Activated CD8-positive, alpha-beta memory T cell treated with anti-CD3 and anti-CD28 coated beads, Interleukin-2, amount 50 U/mL, for 24 hours (primary cell): ENCODE data around the gene NELL1.

Source experiments
- DNase-seq: peaks from one replicate; pipeline ENCODE4 v3.0.0-alpha.2; 2020; ENCODE audit errors: extremely low read depth

The NELL1 gene

DNA sequence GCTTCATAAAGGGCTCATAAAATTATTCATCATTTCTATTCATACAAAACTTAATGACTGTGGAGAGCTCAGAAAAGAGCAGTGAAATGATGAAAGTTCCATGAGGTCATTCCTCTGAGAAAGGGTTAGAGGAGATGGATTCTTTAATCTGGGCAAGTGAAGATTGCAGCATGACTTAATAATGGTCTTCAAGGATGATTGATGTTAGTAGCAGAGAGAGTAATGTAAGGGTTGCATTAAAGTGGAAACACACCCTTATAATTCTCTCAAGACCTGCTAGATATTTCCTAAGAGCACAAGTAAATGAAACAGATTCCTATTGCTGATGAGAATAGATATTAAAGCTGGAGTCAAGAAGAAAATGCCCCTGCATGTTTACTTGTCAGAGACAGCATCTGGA lies 811.9 kb downstream of the NELL1 start:
- no peak for DNase-seq

GRCh38 chr11:21484039-21484438 lies 814.7 kb downstream of the NELL1 start:
- DNase-seq: no peak

DNA sequence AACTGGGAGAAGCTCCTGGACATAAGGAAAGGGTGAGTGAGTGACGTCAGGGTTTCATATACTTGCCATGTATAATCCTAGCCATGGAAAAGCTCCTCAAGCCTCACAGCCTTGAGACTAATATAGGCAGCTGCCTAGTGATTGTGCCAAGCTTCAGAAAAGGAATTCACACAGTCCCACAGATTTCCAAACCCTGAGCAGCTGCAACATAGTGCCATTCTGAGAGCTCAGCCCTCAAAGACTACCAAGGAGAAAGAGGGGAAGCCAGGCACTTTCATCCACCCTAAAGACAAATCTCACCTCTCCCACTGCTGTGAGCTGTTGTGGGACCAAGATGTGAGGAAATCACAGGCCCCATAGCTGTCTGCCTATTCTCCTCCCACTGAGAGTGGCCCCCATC lies 815.6 kb downstream of the NELL1 start:
- DNase-seq: no peak

DNA sequence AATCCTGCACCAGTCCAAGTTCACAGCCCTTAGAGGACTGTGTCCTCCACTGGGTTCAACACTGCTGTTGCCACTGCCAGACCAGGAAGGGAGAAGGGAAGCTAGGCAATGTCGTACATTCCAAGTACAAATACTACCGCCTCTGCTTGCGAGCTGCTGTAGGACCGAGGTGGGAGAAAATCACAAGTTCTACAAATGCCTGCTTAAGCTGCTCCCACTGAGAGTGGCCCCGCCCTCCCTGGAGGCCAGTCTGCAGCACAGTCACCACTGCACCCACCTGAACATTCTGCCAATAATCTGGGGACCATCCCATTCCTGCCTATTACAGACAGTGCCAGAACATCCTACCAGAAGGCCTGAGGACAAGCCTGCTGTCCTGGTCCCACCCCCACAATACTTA lies 816.0 kb downstream of the NELL1 start:
- no peak for DNase-seq

- no peak for DNase-seq
Measured at GRCh38 chr11:21489416-21490115, 820.2 kb downstream of the NELL1 start.

GRCh38 chr11:21492931-21493330 lies 823.5 kb downstream of the NELL1 start:
- no peak for DNase-seq

- DNase-seq: no peak
Measured at GRCh38 chr11:21494946-21495345, 825.6 kb downstream of the NELL1 start.

- DNase-seq: no peak
Measured at GRCh38 chr11:21495879-21496278, 826.5 kb downstream of the NELL1 start.

DNA sequence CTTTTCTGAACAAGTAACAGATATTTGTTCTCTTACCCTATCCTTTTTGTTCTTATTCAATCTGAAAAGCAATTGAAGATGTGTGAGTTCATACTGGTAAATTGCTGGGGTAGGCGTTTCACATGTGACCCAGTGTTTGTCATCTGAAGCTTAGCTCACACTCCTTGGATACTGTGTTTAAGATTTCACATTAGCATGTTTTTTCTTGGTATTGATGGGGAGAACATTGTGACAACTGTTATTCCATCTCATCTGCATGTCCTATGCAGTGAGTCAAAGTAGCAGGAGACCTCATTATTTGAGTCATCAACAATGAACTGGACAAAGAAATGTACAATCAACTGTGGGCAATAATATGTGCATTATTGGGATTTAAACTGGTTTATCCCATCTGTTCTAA lies 831.9 kb downstream of the NELL1 start:
- DNase-seq: no peak

GRCh38 chr11:21505070-21505469 lies 835.7 kb downstream of the NELL1 start:
- no peak for DNase-seq

DNA sequence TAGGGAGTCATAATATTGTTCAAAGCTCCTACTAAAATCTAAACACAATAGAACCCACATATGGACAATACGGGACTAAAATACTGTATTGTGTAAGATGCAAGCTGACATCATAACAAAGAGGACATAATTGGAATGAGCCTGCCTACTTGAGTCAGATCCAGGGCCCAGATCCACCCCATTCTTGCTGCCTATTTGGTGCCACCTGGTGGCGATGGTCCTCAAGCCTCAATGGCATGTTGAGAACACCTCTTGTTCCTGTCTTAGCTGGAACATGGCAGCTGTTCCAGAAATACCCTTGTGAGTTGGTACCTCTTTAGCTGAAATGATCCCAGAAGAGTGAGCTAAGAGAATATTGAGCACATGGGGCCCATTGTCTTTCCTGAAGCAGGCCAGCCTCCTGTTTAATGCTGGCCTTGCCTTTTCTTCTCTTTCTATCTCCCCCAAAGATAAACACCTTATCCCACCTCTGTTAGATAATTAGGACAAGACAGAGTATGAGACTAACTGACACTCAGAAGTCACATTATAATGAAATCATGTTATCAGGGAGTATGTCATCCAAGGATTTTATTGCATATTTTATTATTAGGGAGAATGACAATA lies 842.6 kb downstream of the NELL1 start:
- no peak for DNase-seq

- no peak for DNase-seq
Measured at GRCh38 chr11:21514316-21514715, 844.9 kb downstream of the NELL1 start.

DNA sequence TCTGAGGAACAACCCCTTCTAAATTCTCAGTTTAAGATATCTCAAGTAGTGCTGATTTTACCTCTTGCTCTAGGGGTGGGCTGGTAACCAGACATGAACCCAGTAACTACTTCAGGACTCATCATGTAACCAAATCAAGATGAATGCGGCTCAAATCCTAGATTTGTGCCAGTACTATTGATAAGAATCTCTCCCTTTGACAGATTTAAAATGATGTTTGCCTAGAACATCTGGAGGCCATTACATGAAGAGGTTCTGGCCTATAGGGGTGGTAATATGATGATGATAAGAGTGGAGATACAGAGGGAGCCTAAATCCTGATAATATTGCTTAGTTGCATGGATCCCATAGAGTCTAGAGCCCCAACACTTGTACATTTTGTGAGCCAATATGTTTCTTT lies 850.9 kb downstream of the NELL1 start:
- DNase-seq: no peak

- no peak for DNase-seq
Measured at GRCh38 chr11:21529187-21529586, 859.8 kb downstream of the NELL1 start.

GRCh38 chr11:21534288-21534687 lies 864.9 kb downstream of the NELL1 start:
- no peak for DNase-seq

DNA sequence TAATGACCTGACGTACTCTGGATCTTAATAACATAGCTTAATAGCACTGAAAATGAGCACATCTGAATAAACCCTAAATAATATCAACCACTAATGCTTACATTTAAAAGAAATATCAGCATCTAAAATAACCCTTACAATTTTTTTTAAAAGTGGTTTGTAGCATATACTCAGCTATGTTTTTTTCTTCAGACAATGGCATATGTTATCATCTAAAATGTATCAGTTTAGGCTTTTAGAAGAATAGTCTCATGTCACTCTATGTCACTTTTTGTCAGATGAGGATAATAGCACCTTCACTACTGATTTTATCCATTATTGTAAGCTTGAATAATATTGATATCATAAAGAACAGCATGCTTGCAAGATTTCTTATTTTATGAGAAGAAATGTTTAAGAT lies 868.6 kb downstream of the NELL1 start:
- no peak for DNase-seq

GRCh38 chr11:21541187-21541751 lies 871.9 kb downstream of the NELL1 start:
- DNase-seq: no peak

DNA sequence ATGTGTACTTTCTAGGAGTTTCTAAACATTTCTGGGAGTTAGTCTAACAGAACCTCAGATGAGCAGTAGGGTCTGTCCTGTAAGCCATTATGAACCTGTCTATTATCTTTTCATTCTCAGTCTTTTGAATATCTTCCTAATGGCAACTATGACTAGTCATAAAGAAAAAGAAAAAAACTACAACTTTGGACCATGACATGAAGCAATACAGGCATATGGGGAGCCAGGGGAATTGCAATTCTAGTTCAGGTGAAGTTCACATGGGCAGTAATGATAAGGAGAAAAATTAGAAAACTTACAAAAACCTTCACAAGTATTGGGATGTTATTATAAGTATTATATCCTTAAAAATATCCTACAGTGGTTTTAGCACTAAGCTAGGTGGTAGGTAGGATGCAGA lies 874.5 kb downstream of the NELL1 start:
- no peak for DNase-seq

- DNase-seq: no peak
Measured at GRCh38 chr11:21545699-21546098, 876.3 kb downstream of the NELL1 start.

- DNase-seq: no peak
Measured at GRCh38 chr11:21546703-21547102, 877.3 kb downstream of the NELL1 start.

- DNase-seq: no peak
Measured at GRCh38 chr11:21552911-21553310, 883.5 kb downstream of the NELL1 start.

- no peak for DNase-seq
Measured at GRCh38 chr11:21553795-21554194, 884.4 kb downstream of the NELL1 start.

DNA sequence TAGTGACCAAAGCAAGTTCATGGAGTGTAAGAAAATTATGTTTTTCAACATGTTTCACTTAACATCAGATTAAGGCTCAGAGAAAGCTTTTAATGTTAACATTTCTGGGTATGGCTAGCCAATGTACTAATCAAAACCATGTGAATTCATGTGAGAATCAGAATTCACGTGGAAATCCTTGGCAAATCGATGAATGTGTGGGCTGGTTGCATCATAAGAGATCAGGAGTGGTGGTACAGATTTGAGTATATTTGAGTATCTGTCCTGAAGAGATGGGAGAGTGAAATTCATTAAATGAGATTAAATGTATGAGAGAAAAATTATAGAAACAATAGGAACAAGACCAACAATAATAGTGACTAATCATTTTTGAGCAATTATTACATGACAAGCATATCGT lies 884.9 kb downstream of the NELL1 start:
- no peak for DNase-seq

DNA sequence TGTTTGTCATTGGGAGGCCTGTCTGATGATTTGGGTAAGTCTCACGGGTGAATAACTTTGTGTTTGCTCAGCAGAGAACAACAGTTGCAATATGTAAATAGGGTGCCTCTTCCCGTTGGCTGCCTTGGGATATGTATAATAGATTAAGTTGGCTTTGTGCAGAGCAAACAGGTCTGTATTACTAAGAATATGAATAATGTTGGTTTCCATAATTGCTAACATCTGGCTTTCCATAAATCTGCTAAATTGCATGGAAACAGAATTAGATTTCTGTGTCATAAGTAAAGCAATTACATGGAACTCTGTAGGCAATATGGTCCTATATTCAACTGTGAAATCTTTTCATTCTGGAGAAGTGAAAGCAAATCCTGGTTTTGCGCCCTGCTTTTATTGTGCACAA lies 887.5 kb downstream of the NELL1 start:
- DNase-seq: no peak
